GM18873 (cell line): ENCODE results near the gene NTRK2.

Experiments
- ATAC-seq: cut with Tn5 transposase; IDR thresholded peaks from one replicate; pipeline ENCODE4 v1.9.1; 2021; ENCODE audit warnings: mild to moderate bottlenecking, moderate library complexity, moderate number of reproducible peaks; ENCODE audit not compliant: unreplicated experiment, low FRiP score

Gene NTRK2

GRCh38 chr9:84843175-84843824 lies 173.8 kb downstream of the NTRK2 start:
- no peak for ATAC-seq

GRCh38 chr9:84845956-84846900 lies 176.7 kb downstream of the NTRK2 start:
- ATAC-seq: no peak

- ATAC-seq: no peak
Observed at GRCh38 chr9:84846906-84847305, 177.4 kb downstream of the NTRK2 start.

GRCh38 chr9:84849049-84849448 lies 179.5 kb downstream of the NTRK2 start:
- ATAC-seq: no peak

- ATAC-seq: no peak
Observed at GRCh38 chr9:84850830-84851392, 181.4 kb downstream of the NTRK2 start.

GRCh38 chr9:84851935-84852585 lies 182.5 kb downstream of the NTRK2 start:
- no peak for ATAC-seq

GRCh38 chr9:84852617-84853301 lies 183.2 kb downstream of the NTRK2 start:
- no peak for ATAC-seq

GRCh38 chr9:84856181-84856632 lies 186.7 kb downstream of the NTRK2 start:
- ATAC-seq: no peak

GRCh38 chr9:84857211-84857610 lies 187.7 kb downstream of the NTRK2 start:
- no peak for ATAC-seq

- ATAC-seq: no peak
Observed at GRCh38 chr9:84858364-84858763, 188.8 kb downstream of the NTRK2 start.

GRCh38 chr9:84860249-84861115 lies 191.0 kb downstream of the NTRK2 start:
- no peak for ATAC-seq

GRCh38 chr9:84861455-84861854 lies 191.9 kb downstream of the NTRK2 start:
- ATAC-seq: no peak

- ATAC-seq: no peak
Observed at GRCh38 chr9:84862308-84862707, 192.8 kb downstream of the NTRK2 start.

- ATAC-seq: no peak
Observed at GRCh38 chr9:84862810-84863287, 193.3 kb downstream of the NTRK2 start.

- no peak for ATAC-seq
Observed at GRCh38 chr9:84863372-84863771, 193.8 kb downstream of the NTRK2 start.

GRCh38 chr9:84866396-84867175 lies 197.1 kb downstream of the NTRK2 start:
- ATAC-seq: no peak

- no peak for ATAC-seq
Observed at GRCh38 chr9:84867186-84867585, 197.7 kb downstream of the NTRK2 start.

- no peak for ATAC-seq
Observed at GRCh38 chr9:84869091-84869490, 199.6 kb downstream of the NTRK2 start.
